SK-N-SH treated with all-trans-retinoic acid at 6 μM for 48 hours (cell line): ENCODE results near the gene RAB7B.
A peak's percentile ranks its signal among the peaks of the same experiment; 100 is the strongest.

Experiments used
- ATAC-seq: fragments of 200-7000 bp; cut with Tn5 transposase; 3 replicates; pipeline ENCODE4 v1.9.1; 2020; ENCODE audit warnings: mild to moderate bottlenecking, moderate library complexity
- ARNTL ChIP-seq: fragments of 450-650 bp; formaldehyde crosslinking; IDR thresholded peaks from 2 replicates; pipeline ENCODE4 v1.5.0; 2020; ENCODE audit warnings: low read depth, mild to moderate bottlenecking, moderate library complexity, borderline replicate concordance
- CSDC2 ChIP-seq: fragments of 250-450 bp; sonication (Bioruptor Pico); IDR thresholded peaks from 2 replicates; pipeline ENCODE4 v1.5.0; 2020; ENCODE audit warnings: mild to moderate bottlenecking, moderate library complexity
- CSRNP3 ChIP-seq: fragments of 250-450 bp; sonication (Bioruptor Pico); IDR thresholded peaks from 2 replicates; pipeline ENCODE4 v1.5.1; 2021; ENCODE audit warnings: mild to moderate bottlenecking, moderate library complexity
- ESRRG ChIP-seq: fragments of 250-450 bp; sonication (Bioruptor Pico); IDR thresholded peaks from 2 replicates; pipeline ENCODE4 v1.6.1; 2021; ENCODE audit warnings: mild to moderate bottlenecking
- GLIS3 ChIP-seq: fragments of 250-450 bp; sonication (Bioruptor Pico); IDR thresholded peaks from 2 replicates; pipeline ENCODE4 v1.5.0; 2020; ENCODE audit warnings: mild to moderate bottlenecking, moderate library complexity
- OSR1 ChIP-seq: fragments of 250-450 bp; sonication (Bioruptor Pico); IDR thresholded peaks from 2 replicates; pipeline ENCODE4 v1.8.0; 2022; ENCODE audit warnings: moderate library complexity, mild to moderate bottlenecking, inconsistent platforms
- POU6F1 ChIP-seq: fragments of 250-450 bp; sonication (Bioruptor Pico); IDR thresholded peaks from 2 replicates; pipeline ENCODE4 v1.8.0; 2021; ENCODE audit warnings: low read depth, mild to moderate bottlenecking, moderate library complexity, borderline replicate concordance
- PPARA ChIP-seq: fragments of 250-450 bp; sonication (Bioruptor Pico); IDR thresholded peaks from 2 replicates; pipeline ENCODE4 v1.5.0; 2020; ENCODE audit warnings: mild to moderate bottlenecking, borderline replicate concordance
- RARB ChIP-seq: fragments of 250-450 bp; sonication (Bioruptor Pico); IDR thresholded peaks from 2 replicates; pipeline ENCODE4 v1.8.0; 2021; ENCODE audit warnings: mild to moderate bottlenecking, moderate library complexity
- SNAI2 ChIP-seq: fragments of 250-450 bp; sonication (Bioruptor Pico); IDR thresholded peaks from 2 replicates; pipeline ENCODE4 v1.5.0; 2020; ENCODE audit warnings: mild to moderate bottlenecking, moderate library complexity
- TCF4 ChIP-seq: fragments of 250-450 bp; sonication (Bioruptor Pico); IDR thresholded peaks from 2 replicates; pipeline ENCODE4 v1.8.0; 2021; ENCODE audit warnings: mild to moderate bottlenecking, moderate library complexity, borderline replicate concordance
- TOX ChIP-seq: fragments of 250-450 bp; sonication (Bioruptor Pico); IDR thresholded peaks from 2 replicates; pipeline ENCODE4 v1.8.0; 2021; ENCODE audit warnings: mild to moderate bottlenecking, moderate library complexity, borderline replicate concordance
- TSHZ2 ChIP-seq: fragments of 250-450 bp; sonication (Bioruptor Pico); IDR thresholded peaks from 2 replicates; pipeline ENCODE4 v1.5.0; 2020; ENCODE audit warnings: mild to moderate bottlenecking, moderate library complexity
- ZNF565 ChIP-seq: fragments of 450-650 bp; formaldehyde crosslinking; conservative IDR thresholded peaks from 2 replicates; pipeline ENCODE4 v1.5.0; 2020; ENCODE audit warnings: low read depth, mild to moderate bottlenecking, moderate library complexity
- ZNF70 ChIP-seq: fragments of 450-650 bp; formaldehyde crosslinking; IDR thresholded peaks from 2 replicates; pipeline ENCODE4 v1.5.0; 2020; ENCODE audit warnings: mild to moderate bottlenecking, moderate library complexity
- TF ChIP-seq, protein P1 (sequence below): fragments of 250-450 bp; sonication (Bioruptor Pico); IDR thresholded peaks from 2 replicates; pipeline ENCODE4 v1.5.1; 2020; ENCODE audit warnings: low read depth, mild to moderate bottlenecking, moderate library complexity
- TF ChIP-seq, protein P2 (sequence below): fragments of 250-450 bp; sonication (Bioruptor Pico); IDR thresholded peaks from 2 replicates; pipeline ENCODE4 v1.8.0; 2020; ENCODE audit warnings: mild to moderate bottlenecking, moderate library complexity, borderline replicate concordance

The RAB7B gene

GRCh38 chr1:206003854-206004800, 932 bp upstream of the RAB7B start:
- ATAC-seq, result no peak

GRCh38 chr1:206002160-206002559, 1.0 kb downstream of the RAB7B start:
- no peak; the same call in 1 of the 3 replicates for ATAC-seq
- TF ChIP-seq TSHZ2 (CRISPR knock-in tag) (no peak), CSRNP3 (CRISPR knock-in tag) (no peak), TOX (CRISPR knock-in tag) (no peak), POU6F1 (CRISPR knock-in tag) (no peak), ZNF565 (no peak), ARNTL (CRISPR knock-in tag) (no peak), GLIS3 (CRISPR knock-in tag) (no peak), PPARA (CRISPR knock-in tag) (no peak)
- TF ChIP-seq, protein P1, sequence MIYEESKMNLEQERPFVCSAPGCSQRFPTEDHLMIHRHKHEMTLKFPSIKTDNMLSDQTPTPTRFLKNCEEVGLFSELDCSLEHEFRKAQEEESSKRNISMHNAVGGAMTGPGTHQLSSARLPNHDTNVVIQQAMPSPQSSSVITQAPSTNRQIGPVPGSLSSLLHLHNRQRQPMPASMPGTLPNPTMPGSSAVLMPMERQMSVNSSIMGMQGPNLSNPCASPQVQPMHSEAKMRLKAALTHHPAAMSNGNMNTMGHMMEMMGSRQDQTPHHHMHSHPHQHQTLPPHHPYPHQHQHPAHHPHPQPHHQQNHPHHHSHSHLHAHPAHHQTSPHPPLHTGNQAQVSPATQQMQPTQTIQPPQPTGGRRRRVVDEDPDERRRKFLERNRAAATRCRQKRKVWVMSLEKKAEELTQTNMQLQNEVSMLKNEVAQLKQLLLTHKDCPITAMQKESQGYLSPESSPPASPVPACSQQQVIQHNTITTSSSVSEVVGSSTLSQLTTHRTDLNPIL (CRISPR knock-in tag), result no peak
- TF ChIP-seq, all 23 proteins: peak for 0

More at GRCh38 chr1:206003854-206004800, 932 bp upstream of the RAB7B start:
- TF ChIP-seq ZNF565, result no peak

DNA sequence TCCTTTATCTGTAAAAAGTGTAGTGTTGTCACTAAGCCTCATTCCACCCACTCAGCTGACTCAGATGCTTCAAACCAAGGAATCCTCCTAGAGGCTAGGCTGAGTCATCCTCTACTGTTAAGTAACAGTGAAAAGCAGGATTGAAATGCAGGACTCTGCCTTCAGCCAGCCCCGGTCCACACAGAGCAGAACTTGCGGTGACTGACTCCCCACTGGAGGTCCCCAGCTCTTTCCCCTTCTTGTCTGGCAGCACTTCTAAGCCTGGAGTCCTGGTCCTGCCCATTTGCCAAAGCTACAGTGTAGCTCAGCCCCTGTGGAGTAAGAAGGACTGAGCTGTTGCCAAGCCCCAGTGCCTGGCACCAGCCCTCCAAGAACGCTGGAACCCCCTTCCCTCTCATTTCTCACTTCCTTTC, 1.7 kb downstream of the RAB7B start:
- peak; percentile 94 for ATAC-seq
- TF ChIP-seq OSR1 (CRISPR knock-in tag) (no peak), TCF4 (CRISPR knock-in tag) (no peak), ZNF565 (no peak), CSDC2 (no peak), ZNF70 (CRISPR knock-in tag) (no peak), TOX (CRISPR knock-in tag) (no peak), SNAI2 (CRISPR knock-in tag) (no peak), PPARA (CRISPR knock-in tag) (no peak), ESRRG (CRISPR knock-in tag) (no peak), RARB (CRISPR knock-in tag) (no peak), GLIS3 (CRISPR knock-in tag) (no peak)
- TF ChIP-seq, protein P2, sequence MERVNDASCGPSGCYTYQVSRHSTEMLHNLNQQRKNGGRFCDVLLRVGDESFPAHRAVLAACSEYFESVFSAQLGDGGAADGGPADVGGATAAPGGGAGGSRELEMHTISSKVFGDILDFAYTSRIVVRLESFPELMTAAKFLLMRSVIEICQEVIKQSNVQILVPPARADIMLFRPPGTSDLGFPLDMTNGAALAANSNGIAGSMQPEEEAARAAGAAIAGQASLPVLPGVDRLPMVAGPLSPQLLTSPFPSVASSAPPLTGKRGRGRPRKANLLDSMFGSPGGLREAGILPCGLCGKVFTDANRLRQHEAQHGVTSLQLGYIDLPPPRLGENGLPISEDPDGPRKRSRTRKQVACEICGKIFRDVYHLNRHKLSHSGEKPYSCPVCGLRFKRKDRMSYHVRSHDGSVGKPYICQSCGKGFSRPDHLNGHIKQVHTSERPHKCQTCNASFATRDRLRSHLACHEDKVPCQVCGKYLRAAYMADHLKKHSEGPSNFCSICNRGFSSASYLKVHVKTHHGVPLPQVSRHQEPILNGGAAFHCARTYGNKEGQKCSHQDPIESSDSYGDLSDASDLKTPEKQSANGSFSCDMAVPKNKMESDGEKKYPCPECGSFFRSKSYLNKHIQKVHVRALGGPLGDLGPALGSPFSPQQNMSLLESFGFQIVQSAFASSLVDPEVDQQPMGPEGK (CRISPR knock-in tag), result no peak
